ENCODE results near the gene AGK.
"Not testable (repeated sequence)": the region's sequence is repeated elsewhere in the genome, so short reads cannot be mapped to it uniquely, and the experiment has no call there.

Gene AGK

GRCh38 chr7:141686074-141686473, 134.9 kb downstream of the AGK start:
- no peak for ATAC-seq

GRCh38 chr7:141686670-141687069, 135.5 kb downstream of the AGK start:
- ATAC-seq, result no peak

- no peak for ATAC-seq
These were observed 136.8 kb downstream of the AGK start for GRCh38 chr7:141688043-141688442.

DNA sequence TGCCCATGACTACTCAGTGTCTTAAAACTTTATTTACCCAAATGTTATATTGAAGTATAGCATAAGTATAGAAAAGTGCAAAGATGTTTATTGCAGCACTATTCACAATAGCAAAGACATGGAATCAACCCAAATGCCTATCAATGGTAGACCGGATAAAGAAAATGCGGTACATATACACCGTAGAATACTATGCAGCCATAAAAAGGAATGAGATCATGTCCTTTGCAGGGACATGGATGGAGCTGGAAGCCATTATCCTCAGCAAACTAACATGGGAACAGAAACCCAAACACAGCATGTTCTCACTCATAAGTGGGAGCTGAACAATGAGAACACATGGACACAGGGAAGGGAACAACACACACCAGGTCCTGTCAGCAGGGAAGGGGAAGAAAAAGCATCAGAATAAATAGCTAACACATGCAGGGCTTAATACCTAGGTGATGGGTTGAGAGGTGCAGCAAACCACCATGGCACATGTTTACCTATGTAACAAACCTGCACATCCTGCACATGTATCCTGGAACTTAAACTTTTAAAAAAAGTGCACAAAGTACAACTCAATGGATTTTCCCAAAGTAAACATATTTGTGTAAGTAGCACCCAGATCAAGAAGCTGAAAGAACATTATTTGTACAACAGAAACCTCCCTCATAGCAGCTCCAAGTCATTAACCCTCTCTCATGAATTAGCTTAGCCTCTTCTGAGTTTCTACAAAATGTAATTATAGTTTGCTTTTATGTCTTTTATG, 138.0 kb downstream of the AGK start:
- ATAC-seq, result not testable (repeated sequence)

GRCh38 chr7:141691540-141691939, 140.3 kb downstream of the AGK start:
- ATAC-seq, result no peak

- no peak for ATAC-seq
These were observed 140.8 kb downstream of the AGK start for GRCh38 chr7:141691961-141692360.

GRCh38 chr7:141693082-141693481, 141.9 kb downstream of the AGK start:
- ATAC-seq, result no peak

DNA sequence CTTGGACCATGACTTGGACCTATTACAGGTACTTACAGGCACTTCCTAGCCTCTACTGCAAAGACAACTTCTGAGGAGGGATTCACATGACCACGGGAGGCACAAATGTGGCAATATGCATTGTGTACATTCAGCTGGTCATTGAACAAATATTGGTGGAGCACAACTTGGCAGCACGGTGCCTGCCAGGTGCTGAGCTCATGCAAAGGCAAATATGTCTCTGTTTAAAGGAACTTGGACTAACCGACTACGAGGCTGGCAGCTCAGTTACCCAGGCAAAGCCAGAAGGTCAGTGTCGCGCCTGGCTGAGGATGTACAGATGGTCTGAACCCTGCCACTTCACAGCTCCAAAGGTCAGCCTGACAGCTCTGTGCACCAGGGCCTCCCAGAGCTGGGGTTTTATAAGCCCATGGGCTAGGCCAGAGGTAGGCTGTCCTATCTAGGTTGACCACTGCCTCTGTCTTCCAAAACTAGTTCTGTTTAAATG, 144.6 kb downstream of the AGK start:
- no peak for ATAC-seq

DNA sequence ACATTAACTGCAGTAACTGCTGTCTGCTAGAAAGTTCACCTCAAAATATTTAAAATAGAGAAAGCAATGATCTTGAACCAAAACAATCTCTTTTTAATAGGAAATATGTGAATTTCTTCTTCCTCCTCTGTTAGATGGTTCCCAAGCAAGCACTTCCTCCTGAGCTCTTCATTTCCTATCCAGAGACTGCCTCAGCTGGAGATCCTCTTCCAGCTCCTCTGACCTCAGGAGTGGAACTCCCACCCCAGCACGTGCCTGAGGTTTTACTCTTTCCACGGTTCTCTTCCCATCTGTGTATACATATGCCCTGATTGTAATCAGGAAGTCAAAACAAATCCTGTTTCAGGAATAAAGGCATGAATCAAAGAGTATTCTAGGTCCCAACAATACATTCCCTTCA, 145.1 kb downstream of the AGK start:
- ATAC-seq, result no peak

- no peak for ATAC-seq
These were observed 146.1 kb downstream of the AGK start for GRCh38 chr7:141697211-141697871.

DNA sequence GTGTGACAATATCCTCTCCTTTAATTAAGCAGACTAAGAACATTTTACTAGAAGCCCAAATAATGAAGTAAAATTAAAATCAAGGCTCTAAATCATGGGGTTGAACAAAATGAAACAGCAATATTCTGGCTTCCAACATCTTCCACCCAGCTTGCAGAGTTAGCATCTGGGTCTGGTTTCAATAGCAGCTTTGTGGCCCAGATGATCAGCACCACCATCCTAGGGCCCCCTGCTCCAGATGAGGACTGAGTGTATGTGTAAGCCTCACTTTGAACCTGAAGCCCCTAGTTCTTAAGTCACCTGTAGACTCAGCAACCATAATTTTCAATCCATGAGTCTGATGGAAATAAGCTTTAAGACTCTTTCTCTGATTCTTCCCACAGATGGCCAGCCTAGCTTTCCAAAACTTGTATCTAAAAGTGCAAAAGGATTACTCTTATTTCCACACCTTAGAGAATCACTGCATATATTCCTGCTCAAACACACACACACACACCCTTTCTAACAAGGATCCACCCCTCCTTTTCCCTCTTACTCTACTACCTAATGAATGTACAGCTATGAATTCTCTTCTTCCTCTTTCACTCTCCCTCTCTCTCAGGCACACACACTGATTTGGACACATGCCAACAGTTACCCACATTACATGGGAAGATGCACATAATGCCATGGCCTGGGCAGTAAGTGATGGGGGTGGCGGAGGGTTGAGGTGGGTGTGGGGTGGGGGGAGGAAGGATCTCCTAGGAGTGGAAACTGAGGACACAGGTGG, 147.2 kb downstream of the AGK start:
- no peak for ATAC-seq

- no peak for ATAC-seq
These were observed 148.7 kb downstream of the AGK start for GRCh38 chr7:141699860-141700259.

GRCh38 chr7:141700296-141700847, 149.2 kb downstream of the AGK start:
- no peak for ATAC-seq

GRCh38 chr7:141700848-141701371, 149.7 kb downstream of the AGK start:
- no peak for ATAC-seq

GRCh38 chr7:141701489-141702046, 150.4 kb downstream of the AGK start:
- peak; percentile 88 for ATAC-seq

- peak; percentile 77 to 78 for ATAC-seq
These were observed 150.9 kb downstream of the AGK start, which contains the start of gene DENND11 for GRCh38 chr7:141702047-141702567. TSS of gene DENND11 (minus strand) at chr7:141702166. CDS start at chr7:141702153, 13 bp downstream.

DNA sequence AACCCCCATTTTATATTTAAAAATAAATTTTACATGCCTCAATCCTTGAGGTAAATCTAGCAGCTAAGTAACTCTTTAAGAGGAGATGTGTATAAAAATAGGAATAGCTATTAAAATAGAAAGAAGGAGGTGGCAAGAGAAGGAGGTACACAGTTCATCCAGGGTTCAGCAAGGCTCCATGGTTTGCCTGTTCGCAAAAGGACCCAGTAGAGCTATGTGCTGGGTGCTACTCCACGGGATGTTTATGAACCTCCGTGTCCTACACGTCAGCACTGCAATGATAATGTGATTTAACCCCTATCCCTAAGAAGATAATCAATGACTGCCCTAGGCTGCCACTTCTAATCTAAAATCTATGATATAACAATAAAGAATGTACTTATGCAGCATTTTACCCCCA, 151.7 kb downstream of the AGK start:
- ATAC-seq, result no peak

DNA sequence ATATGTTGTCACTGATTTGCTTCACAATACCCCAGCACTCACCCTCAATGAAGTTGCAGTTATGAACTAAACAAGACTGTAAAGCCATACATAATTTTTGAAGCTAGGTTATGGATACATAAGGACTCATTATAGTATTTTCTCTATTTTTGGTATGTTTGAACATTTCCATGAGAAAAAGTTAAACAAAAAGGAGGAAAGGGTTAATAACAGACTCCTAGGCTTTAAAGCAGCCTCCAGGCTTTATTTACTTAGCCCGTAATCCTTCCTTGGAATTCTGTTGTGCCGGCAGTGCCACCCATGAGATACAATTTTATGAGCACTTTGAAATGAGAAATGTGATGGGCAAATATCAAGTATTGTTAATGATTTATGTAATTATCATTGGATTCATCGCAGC, 152.9 kb downstream of the AGK start:
- ATAC-seq, result no peak

DNA sequence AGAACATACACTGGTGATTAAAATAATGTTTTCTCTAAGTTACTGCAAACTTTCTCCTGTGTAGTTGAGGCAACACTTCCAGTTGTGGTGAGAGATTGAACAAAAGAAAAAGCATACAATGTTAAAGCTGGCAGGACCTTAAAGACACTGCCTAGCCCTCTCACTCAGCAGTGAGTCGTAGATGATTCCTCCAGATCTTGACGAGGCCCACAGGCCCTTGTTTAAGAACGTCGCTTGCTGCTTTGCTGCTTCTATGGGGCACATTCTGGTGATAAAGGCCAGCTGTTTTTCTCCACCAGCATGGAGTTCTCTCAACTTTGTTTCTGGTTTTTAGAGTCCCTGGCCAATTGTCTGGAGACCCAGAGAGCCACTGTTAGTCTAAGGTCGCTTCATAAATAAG, 153.5 kb downstream of the AGK start:
- ATAC-seq, result no peak

Measured in activated CD4-positive, CD25-positive, alpha-beta regulatory T cell treated with anti-CD3 and anti-CD28 coated beads, Interleukin-2, amount 50 U/mL, for 24 hours (primary cell).